ENCODE results near the gene RALGPS1.

RALGPS1 gene

DNA sequence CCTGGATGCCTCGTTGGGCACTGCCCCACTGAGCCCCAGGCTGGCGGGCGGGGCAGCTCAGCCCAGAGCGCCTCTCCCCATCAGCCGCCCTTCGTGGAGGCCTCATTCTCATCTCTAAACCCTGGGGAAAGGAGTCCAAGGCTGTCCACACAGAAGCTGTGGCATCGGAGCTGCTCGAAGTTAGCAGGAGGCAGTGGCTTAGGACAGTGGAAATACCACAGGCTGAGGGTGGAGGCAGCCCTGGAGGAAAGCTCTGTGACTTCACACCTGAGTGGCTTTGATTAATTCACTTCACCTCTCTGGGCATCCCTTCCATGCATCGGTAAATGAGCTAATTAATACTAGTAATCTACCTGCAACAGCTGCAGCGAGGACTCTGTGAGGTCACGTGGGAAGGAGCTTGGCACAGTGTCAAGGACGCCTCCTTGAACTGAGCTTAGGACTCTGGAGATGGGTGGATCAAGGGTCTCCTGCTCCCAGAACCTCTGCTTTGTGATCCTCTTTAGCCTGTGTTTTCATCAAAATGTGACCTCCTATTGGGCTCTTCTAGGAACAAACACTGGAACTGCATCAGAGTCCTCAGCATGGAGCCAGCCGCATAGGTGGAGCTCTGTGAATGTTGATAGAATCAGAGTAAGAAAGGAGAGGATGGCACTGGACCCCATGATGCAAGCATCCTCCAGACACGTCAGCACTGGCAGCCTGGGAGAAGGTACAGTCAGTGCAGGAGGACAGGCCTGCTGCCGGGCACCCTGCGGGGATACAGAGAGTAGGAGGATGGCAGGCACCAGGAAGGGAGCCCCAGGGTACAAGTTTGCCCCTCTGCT, 208.7 kb downstream of the RALGPS1 start:
- no peak for DNase-seq

DNA sequence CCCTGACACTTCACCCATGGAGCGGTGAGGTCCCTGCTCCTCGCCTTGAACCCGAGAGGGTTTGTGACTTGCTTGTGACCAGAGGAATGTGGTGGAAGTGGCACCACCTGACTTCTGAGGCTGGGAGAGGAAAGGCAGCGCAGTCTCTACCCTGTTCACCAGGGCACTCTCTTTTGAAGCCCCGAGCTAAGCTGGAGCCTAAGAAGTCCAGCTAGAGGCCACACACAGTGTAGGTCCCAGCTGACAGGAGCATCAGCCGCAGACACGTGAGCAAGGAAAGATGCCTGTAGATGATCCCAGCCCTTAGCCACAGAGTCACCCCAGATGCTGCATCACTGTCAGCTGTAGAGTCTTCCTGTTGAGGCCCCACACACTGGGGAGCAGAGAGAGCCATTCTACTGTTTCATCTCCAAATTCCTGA, 209.5 kb downstream of the RALGPS1 start:
- DNase-seq, result no peak

DNA sequence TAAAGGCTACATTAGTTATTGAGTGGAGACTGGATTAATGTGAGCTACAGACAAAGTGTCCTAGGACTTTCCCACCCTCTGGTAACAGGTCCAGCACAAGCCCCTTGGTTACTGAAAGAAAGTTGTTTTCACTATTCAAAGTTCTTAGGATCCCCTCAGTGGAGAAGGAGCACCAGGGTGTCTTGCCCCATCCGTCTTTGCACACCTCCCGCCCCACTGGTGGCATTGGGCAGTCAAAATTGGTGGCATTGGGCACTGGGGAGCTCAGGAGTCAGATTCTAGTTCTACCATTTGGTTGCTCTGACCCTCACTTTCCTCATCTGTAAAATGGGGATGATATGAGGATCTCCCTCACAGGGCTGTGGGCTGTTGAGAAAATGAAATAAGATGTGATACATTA, 210.2 kb downstream of the RALGPS1 start:
- DNase-seq, result no peak

DNA sequence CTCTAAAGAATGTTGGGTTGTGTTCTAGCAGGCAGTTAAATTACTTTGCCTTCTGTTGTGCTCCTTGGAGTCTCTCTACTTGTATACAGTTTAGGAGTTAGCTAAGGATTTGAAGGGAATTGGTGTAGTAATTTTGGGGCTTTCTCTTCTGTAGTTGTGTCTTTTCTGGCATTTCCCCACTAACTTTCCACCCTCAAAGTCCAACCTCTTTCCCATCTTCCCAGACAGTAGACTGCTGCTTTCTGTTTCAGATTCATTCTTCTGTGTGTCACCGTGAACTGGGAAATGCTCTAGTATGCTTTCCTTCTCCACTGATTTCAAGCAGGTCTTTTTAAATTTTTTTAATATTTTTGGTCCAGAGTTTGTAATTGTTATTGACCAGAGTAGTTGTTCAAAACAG, 212.4 kb downstream of the RALGPS1 start:
- DNase-seq, result no peak

DNA sequence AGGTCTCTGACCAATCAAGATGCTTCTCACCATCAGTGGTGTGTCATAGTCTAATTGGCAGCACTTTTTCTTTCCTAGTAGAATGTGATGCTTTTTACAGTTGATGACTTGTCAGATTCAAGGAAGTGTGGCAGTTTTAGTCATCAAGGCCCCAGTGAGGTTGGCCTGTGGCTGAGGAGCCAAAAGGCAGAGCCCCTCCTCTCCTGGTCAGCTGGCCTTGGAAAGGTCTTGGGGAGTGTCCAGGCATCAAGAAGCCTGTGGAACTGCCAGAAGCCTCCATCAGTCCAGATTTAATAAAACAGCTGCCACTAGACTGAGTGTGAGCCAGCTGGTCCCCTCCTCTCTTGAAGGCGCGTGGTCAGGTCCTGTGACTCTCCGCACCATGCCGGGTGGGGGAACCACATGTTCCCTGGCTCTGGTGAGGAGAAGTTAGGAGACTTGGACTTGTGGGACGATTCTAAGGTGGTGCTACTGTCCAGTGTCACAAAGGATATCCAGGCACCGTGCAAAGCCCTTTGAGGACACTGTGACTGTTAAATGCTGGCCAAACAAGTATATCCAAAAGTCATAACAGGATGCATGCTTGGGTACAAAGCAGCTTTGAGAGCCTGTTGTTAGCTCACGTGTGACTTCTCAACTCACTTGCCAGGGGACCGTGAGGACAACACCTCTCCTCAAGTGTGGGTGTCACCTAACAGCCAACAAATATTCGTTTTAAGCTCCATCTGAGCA, 213.9 kb downstream of the RALGPS1 start:
- DNase-seq, result no peak

DNA sequence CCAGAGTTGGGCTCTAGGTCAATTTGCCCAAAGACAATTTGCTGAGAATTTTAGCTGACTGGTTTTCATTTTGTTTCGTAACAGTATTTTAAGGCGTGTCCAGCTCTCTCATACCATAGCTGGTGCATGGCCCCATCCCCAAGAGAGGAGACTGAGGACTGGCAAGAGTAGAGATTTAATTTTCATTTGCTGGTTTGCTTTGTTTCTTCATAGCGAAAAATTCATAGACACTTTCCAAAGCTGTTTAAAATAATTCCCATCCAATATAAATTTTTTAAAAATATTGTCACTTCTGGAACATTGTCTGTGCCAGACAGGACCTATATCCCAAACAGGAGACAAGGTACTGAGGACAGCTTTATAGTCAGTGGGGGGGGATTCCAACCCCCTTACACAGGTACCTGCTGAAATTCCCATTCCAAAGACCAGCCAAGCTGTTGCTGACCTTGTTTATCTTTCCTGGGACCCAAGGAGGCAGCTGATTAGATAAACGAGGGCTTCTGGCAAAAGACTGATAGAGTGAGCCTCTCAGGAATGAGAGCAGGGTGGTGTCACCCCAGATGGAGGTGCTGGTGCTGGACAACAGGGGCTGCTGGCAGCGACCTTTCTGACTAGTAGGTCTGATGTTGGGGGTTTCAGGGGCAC, 214.6 kb downstream of the RALGPS1 start:
- no peak for DNase-seq

DNA sequence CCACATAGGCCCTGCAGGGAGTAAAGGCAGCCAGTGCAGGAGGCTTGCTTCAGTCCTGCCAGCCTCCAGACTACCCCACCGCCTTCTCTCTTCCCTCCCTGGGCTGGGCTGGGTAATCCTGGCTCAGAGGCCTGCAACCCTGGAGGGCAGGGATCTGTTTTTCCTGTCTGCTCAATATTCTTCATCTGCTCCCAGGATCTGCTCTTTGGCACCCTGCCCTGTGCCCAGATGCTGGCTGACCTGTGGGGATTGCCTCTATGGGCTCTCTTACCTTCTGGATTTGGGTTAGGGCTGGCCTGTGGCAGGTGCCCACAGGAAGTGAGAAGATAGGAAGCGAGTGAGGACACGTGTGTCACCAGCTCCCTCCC, 215.1 kb downstream of the RALGPS1 start:
- no peak for DNase-seq

DNA sequence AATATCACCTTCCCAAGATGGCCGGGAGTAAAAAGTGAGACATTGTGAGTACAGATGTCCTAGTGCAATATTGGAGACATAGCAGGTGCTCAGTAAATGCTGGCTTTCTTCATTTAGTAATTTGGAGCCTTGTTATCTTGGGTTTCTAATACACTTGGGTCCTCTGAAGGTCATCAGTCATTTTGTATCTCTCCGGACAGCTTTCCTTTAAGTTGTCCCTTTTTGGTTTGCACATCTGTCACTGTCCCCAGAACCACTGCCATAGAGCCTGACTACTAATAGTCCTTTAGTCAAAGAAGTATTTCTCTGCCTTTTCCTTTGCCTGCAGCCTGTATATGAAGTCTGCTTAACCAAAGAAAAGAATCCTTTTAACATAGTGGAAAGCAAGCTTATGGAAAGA, 215.7 kb downstream of the RALGPS1 start:
- DNase-seq, result no peak

DNA sequence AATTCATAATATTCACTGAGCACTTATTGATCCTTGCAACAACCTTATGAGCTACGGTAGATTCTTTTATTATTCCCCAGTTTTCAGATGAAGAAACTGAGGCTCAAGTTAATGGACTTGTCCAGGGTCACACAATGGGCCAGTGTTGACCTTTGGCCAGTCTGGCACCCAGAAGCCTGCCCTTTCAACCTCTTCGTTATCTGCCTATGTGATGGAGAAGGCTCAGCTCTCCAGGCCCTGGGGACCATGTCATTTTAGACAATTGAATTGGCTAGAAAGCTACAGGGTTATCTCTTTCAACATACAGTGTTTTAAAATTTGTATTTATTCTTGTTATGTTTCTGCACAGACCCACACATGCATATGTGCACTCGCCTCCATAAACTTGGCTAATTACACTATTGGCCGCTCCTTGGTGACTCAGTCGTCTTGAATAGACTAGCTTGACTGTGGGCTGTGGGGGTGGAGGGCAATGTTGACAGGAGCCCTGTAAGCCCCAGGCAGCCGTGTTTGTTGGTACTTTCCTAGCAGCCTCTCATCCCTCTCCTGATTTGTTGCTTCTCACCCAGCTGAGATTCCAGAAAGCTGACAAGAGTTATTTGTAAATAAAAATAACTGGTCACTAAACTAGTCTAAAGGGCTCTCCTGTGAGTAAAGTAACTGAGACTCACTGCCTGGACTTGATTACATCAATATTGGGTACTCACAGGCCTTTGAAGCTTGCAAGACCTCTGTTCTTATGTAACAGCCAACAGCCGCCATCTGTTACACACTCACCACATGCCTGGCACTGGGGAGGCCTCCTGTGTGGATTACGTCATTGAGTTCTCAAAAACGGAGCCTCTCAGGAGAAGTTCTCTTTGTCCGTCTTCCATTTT, 216.3 kb downstream of the RALGPS1 start:
- DNase-seq, result no peak

DNA sequence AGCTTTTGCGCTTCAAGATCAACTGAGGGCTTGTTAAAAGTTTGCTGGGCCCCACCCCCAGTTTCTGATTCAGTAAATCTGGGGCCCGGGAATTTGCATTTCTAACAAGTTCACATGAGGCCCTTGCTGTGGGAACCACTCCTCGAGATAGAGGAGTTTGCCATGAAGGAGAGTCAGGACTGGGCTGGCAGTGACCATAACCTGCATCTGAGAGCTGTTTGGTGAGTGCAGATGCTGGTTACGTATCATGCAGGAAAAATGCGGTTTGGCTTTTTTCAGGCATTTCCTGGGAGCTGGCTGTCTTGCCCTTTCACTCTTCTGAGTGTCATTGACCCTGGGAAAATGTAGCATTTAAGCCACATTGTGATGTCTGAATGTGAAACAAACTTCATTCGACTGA, 217.3 kb downstream of the RALGPS1 start:
- DNase-seq, result no peak

DNA sequence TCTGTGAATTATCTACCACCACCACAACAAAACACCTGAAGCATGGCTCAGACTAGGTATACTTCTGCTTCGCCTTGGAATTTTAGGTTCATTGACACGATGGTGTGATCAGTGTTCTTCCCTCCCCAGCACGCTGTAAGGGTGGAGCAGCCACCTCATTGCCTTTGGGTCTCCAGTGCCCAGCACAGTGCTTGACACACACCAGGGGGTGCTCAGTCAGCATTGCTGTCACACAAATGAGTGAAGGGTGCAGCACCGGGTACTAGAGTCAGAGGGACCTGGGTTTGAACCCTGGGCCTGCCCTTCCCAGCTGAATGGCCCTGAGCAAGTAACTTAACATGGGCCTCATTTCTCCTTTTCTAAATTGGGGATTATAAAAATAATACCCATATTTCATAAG, 217.8 kb downstream of the RALGPS1 start:
- DNase-seq, result no peak

DNA sequence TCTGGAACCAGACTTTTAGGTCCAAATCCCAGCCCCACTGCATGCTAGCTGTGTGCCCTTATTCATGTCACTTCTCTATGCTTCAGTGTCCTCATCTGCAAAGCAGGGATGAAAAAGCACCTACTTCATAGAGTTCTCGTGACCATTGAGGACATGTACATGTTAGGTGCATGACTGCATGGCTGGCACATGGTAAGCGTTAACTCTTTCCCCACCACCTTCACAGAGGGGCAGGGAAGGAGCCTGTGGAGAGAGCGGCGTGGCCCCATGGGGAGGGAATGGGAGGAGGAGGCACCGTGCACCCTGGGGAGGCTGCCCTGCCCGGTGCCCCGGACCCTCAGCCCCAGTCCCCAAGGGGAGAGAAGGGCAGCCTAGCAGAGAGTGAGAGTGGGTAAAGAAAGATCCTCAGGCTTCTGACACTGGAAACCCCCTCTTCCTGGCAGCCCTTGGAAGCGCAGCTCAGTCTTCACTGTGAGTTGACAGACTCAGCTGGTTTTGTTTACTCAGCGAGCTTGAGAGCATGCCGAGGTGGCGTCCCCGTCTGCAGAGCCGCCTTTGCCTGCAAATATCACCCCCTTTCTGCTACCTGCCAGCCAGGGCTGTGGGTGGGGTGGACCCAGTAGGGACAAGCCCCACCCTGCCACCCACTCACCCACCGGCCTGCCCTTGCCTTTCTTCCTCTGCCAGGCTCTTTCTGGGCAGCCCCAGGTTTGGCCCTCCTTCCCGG, 218.5 kb downstream of the RALGPS1 start:
- DNase-seq, result no peak

DNA sequence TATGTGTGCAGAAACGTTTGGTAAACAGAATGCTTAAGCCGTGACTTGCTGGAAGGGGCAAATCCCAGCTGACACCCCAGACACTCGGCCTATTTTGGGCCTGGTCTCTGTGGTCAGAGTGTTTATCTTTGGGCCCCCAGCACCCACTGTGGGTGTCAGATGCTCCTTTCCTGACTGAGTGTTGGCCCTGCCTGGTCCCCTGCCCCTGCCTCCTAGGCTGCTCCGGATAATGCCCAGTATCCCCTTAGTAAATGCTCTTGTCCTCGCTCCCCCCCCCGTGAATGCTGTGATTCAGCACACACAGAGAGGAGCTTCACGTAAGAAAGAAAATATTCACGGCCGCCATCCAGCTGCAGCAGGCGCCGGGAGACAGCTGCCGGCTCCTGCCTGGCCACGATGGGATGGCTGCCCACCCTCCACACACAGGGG, 219.2 kb downstream of the RALGPS1 start:
- DNase-seq, result no peak

DNA sequence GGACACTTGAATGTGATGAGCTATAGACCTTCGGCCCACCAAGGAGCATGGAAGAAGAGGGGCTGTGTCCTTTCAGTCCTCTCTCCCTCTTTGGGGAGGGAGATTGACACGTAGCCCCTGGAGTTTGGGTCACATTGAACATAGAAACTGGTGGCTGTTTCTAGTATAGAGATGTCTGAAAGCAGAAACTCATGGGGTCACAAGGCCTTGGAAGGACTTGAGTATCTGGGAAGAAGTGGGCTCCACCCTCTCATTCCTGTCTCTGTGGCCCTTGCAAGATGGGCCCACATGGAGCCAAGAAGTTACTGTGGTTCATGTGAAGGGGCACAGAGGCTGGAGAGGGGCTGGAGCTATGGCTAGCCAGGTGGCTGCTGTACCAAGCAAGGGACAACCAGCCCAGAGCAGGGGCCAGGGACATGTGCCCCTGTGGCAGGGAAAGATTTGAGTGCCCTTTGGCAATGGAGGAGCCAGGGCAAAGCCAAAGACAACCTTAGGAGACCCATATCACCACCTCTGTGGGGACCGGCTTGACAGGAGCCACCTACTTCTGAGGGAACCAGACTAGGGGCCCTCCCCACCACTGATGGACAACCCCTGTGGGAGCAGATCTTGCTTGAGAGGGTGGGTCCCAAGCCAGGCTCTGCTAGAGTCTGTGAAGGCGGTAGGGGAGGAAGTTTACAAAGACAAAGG, 220.6 kb downstream of the RALGPS1 start:
- no peak for DNase-seq

DNA sequence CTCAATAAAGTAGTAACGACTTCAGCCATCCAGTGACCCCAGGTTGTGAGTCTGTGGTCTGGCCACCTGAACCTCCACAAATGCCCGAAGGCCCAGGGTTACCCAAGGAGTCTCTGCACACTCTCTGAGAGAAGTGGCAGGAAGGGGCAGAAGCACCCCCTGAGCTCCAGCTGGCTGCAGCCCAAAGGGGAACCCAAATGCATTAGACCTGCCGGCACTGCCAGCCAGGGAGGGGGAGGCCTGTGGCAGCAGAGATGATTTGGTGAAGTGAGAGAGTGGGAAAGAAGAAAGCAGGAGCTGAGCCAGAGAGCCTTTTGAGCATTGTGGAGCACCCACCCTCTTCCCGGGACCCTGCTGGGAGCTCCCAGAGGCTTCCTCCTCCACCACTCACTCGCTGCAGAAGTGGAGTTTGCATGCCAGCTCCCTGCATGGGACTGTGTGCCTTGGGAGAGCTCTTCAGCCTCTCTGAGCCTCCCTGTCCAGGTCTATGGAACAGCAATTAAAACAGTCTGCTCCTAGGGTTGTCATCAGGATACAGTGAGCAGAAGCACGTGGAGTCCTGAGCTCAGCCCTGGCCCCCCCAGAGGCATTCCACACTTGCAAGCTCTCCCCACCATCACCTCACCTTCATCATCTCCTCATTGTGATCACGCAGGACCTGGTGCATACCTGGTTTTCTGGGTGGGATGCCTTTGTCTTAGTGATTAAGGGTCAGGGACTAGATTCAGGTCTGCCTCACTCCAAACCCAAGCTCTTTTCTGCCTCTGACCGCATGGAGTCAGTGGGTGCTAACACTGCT, 221.7 kb downstream of the RALGPS1 start:
- DNase-seq, result no peak

DNA sequence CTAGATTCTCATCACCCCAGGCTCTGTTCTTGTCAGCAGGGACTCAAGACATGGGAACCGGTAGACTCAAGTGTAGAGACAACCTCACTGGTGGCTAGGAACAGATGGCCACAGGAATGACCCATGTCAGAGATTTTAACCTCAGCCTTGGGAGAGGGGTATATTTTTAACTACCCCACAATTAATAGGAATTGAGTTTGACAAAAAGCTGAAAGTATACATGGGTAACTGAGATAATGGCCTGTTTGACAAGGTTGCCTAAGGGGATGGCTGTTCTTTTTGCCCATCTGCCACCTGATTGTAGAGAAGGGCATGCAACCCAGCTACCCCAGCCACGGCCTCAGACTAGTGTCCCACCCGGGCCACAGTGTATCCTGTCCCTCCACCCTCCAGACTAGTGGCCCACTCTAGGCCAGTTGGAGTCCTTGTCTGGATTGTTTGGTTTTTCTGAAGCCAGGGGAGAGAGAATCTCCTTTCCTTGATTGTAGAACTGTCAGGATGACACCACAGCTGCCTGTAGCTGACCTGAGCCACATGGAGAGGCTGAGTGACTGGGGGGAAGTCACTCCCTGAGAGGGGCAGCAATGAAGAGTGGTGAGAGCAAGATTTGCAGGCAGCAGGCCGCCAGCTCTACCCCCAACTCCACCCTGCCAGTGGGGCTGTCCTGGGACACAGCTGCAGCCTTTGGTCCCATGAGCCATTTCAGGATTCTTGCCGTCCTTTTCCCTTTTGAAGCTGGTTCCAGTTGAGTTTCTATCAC, 222.5 kb downstream of the RALGPS1 start:
- no peak for DNase-seq

DNA sequence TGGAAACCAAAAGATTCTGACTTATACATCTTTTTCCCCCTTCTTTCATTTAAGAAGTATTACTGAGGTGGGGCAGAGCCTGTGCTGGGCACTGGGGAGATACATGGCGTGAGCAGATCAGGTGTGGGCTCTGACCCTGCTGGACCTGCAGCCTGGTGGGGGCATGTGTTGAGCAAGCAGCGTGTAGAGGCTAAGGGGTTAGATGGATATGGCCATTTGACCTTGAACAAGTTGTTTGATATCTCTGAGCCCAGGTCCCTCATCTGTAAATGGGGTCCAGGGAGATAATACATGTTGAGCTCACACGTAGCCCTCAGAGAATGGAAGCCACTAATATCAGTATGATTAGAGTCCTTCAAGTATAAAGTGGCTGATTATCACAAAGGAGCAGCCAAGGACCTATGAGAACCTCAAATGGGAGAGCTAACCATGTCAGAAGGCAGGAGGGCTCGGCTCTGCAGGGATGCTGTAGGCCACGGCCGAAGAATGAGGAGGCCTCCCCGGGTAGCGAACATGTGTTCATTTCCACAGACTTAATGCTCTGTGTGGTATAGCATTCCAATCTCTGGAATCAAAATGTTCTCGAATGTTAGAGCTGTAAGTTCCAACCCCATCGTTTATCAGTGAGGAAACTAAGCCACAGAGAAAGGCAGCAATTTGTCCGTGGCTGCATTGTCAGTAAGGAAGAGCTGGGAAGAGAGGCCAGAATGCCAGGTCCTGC, 223.2 kb downstream of the RALGPS1 start:
- no peak for DNase-seq

DNA sequence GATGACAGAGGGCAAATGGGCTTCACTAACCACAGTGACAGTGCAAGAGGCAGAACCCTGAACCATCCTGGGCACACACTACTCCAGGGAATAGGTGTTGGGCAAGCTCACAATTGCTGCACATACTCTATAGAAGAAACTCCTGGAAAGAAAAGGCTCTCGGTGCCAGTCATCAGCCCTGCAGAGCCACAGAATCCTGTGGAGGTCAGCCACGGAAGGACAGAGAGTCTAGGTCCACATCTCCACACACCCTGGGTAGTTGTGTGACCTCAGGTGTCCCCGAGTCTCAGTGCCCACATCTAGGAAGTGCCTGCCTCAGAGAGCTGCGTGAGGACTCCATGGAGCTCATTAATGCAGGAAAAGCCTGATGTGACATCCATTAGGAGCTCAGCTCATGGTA, 223.9 kb downstream of the RALGPS1 start:
- DNase-seq, result no peak

DNA sequence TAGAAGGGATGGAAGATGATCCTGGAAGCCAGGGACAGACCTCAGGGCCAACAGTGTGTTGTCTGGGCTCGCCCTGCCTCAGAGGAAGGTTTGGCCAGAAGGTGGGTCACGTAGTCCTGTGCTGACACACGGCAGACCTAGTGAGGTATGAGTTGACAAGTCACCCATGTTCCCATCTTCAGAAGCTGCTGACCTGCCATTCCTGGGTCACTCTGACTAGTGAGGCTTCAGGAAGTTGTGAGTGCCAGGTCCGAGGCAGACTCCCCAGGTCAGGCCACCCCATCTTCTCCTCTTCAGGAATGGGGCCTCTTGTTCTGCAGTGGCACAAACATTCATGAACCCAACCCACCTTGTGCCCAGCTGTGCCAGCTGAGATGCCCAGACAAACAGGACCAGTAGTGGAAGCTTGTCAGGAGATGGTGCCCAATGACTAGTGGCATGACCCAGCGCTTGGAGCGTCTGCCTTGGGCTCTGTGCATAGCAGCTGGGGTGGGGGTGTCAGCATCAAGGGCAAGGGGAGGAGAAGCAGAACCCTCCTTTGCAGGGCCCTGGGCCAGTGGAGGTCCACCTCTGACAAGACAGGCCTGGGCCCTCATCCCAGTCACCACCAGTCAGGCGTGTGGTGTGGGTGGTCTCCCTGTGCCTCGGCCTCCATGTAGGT, 224.6 kb downstream of the RALGPS1 start:
- no peak for DNase-seq
